Keratinocyte (primary cell): ENCODE data around the gene NTN1. TPM values are rescaled to one million over a fixed set of nuclear protein-coding genes. Genes with fewer than 3 reads are reported as not detected.

Experiments
- DNase-seq: peaks from one replicate; pipeline ENCODE4 v3.0.0-alpha.2; 2011; ENCODE audit warnings: low read depth, missing footprints, low spot score
- FAIRE-seq: peaks from 2 replicates; lab custom pipeline; 2011; peaks lifted over from hg19 to GRCh38; lab: Jason Lieb, UNC
- H2AFZ ChIP-seq: 2 replicates; pipeline ENCODE4 v1.6.0; 2012; ENCODE audit warnings: low read length, control low read depth, inconsistent platforms; ENCODE audit not compliant: control insufficient read depth
- H3K27ac ChIP-seq: 2 replicates; pipeline ENCODE4 v1.5.1; 2011; ENCODE audit warnings: low read length; ENCODE audit not compliant: control insufficient read depth, insufficient read depth
- H3K27me3 ChIP-seq: 3 replicates; pipeline ENCODE4 v1.6.0; 2011; ENCODE audit warnings: low read length; ENCODE audit not compliant: control insufficient read depth, insufficient read depth; ENCODE audit errors: extremely low read depth
- H3K36me3 ChIP-seq, 2 experiments: 2 replicates in 1 of 2; 3 replicates in 1 of 2; pipeline ENCODE4 v1.5.1; 2011; ENCODE audit warnings: low read length in 2 of 2, mild to moderate bottlenecking in 1 of 2; ENCODE audit not compliant: control insufficient read depth in 2 of 2, insufficient read depth in 2 of 2; ENCODE audit errors: extremely low read depth in 1 of 2
- H3K4me1 ChIP-seq: 3 replicates; pipeline ENCODE4 v1.5.1; 2011; ENCODE audit warnings: low read length; ENCODE audit not compliant: control insufficient read depth, insufficient read depth; ENCODE audit errors: extremely low read depth
- H3K4me2 ChIP-seq: 3 replicates; pipeline ENCODE4 v1.6.0; 2011; ENCODE audit warnings: low read depth, low read length; ENCODE audit not compliant: control insufficient read depth, insufficient read depth; ENCODE audit errors: extremely low read depth
- H3K4me3 ChIP-seq, 3 experiments: fragments of 200-600 bp in 1 of 3; sonication (generic) in 1 of 3; 2 replicates in 2 of 3; 3 replicates in 1 of 3; pipeline ENCODE4 v1.5.1; 2011 to 2016; ENCODE audit warnings: low read length in 3 of 3, mild to moderate bottlenecking in 3 of 3, control low read depth in 2 of 3, inconsistent platforms in 1 of 3, low read depth in 1 of 3, mixed read lengths in 1 of 3, mixed run types in 1 of 3, moderate library complexity in 1 of 3; ENCODE audit not compliant: control insufficient read depth in 2 of 3, insufficient read depth in 2 of 3; ENCODE audit errors: extremely low read depth in 1 of 3
- H3K79me2 ChIP-seq: 2 replicates; pipeline ENCODE4 v1.6.0; 2012; ENCODE audit warnings: low read length; ENCODE audit not compliant: control insufficient read depth, insufficient read depth
- H3K9ac ChIP-seq: 3 replicates; pipeline ENCODE4 v1.6.0; 2011; ENCODE audit warnings: low read length; ENCODE audit not compliant: control insufficient read depth, insufficient read depth; ENCODE audit errors: extremely low read depth
- H3K9me1 ChIP-seq: 3 replicates; pipeline ENCODE4 v1.6.0; 2011; ENCODE audit warnings: low read length; ENCODE audit not compliant: control insufficient read depth, insufficient read depth; ENCODE audit errors: extremely low read depth
- H3K9me3 ChIP-seq: 2 replicates; pipeline ENCODE4 v1.5.1; 2012; ENCODE audit warnings: low read depth, low read length; ENCODE audit not compliant: control insufficient read depth
- H4K20me1 ChIP-seq: 3 replicates; pipeline ENCODE4 v1.6.0; 2011; ENCODE audit warnings: low read length; ENCODE audit not compliant: control insufficient read depth, insufficient read depth; ENCODE audit errors: extremely low read depth
- CTCF ChIP-seq, 3 experiments: IDR thresholded peaks in 1 of 3; conservative IDR thresholded peaks in 1 of 3; optimal IDR thresholded peaks in 1 of 3; 2 replicates in 2 of 3; 3 replicates in 1 of 3; pipeline versions ENCODE3 to v1.5.1; 2011; ENCODE audit warnings: low read length in 3 of 3, mild to moderate bottlenecking in 3 of 3, moderate library complexity in 2 of 3, control low read depth in 1 of 3, inconsistent platforms in 1 of 3; ENCODE audit not compliant: insufficient read depth in 2 of 3; ENCODE audit errors: extremely low read depth in 1 of 3
- EZH2 ChIP-seq: IDR thresholded peaks from one replicate; pipeline ENCODE4 v1.6.1; 2012; ENCODE audit warnings: inconsistent platforms, mild to moderate bottlenecking, low read length, moderate library complexity
- dilution Hi-C: fragments of 300-500 bp; cut with MboI; formaldehyde crosslinking; loops from one replicate; pipeline ENCODE4 v1.7.0; 2020; ENCODE audit warnings: low sequenced_read_pairs; ENCODE audit not compliant: extremely low pct_ligation_motif_present
- polyA plus RNA-seq, 5 experiments: library from polyadenylated mRNA; depleted of rRNA in 3 of 5; stranded (reverse) in 3 of 5; stranded (forward) in 1 of 5; unstranded in 1 of 5; fragments of >200 nt; gene quantifications; 1 replicate in 1 of 5; 2 replicates in 3 of 5; 3 replicates in 1 of 5; pipeline versions ENCODE4 v1.2.1 to v1.2.3, GENCODE V29; 2011 to 2012; ENCODE audit warnings: missing spikeins in 2 of 5, low read depth in 1 of 5, low replicate concordance in 1 of 5

Gene NTN1
- polyA plus RNA-seq, 1 donor (not counting 4 experiments of a cell fraction or from before 2014, with no cell fraction given): 0.10 TPM

DNA sequence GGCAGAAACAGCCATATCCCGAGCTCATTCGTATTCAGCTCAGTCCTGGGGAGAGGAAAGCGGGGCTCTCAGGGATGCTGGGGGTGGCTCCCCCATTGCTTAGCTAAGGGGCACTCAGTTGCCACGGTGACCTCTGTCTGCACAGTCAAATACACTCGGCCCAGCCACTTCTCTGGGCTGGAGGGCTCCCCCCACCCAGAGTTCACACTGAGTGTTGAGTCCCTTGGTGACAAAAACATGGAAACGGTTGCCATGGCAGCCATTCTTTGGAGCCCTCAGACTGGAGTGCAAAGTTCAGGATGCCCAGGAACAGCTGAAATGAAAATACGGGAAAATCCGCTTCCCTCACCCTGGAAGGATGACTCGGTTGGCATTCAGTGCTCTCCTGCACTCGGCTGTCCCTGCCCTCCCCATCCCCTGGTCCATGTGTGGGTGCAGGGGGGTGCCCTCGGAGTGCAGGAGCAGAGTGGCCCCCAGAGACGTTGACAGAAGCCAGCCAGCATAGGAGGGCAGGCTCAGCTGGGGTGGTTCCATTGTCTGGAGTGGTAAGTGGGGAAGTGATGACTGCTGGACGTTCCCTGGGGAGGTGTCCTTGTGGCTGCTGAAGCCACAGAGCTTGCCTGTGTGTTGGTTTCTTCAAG is 216.5 kb downstream of the NTN1 start:
- no peak overlapping the region for H3K4me2 ChIP-seq
- peaks cover 5% of the 10 kb centered on the region for H3K4me1 ChIP-seq
- H3K9me1 ChIP-seq: no peaks in the 10 kb centered on the region
- H3K9me3 ChIP-seq: no peaks in the 10 kb centered on the region
- FAIRE-seq: no peak
- no peaks in the 10 kb centered on the region for H3K36me3 ChIP-seq
- H3K27ac ChIP-seq: no peak overlapping the region
- H4K20me1 ChIP-seq: no peaks in the 10 kb centered on the region
- peaks cover 7% of the 10 kb centered on the region for H3K27me3 ChIP-seq
- H3K9ac ChIP-seq: no peak overlapping the region
- no peaks in the 10 kb centered on the region for H3K79me2 ChIP-seq
- dilution Hi-C loops: no loop called here
- no peak overlapping the region for H2AFZ ChIP-seq
- no peak for DNase-seq
- H3K4me3 ChIP-seq: no peak overlapping the region
- no peak for TF ChIP-seq EZH2
- no peak for TF ChIP-seq CTCF (optimal IDR thresholded peaks at IDR 0.05 in 1 of 3, IDR thresholded peaks at IDR 0.05 in 1 of 3, conservative IDR thresholded peaks at IDR 0.05 in 1 of 3; ENCODE audit: extremely low read depth in 1 of 3, insufficient read depth in 2 of 3, low read length in 3 of 3)

DNA sequence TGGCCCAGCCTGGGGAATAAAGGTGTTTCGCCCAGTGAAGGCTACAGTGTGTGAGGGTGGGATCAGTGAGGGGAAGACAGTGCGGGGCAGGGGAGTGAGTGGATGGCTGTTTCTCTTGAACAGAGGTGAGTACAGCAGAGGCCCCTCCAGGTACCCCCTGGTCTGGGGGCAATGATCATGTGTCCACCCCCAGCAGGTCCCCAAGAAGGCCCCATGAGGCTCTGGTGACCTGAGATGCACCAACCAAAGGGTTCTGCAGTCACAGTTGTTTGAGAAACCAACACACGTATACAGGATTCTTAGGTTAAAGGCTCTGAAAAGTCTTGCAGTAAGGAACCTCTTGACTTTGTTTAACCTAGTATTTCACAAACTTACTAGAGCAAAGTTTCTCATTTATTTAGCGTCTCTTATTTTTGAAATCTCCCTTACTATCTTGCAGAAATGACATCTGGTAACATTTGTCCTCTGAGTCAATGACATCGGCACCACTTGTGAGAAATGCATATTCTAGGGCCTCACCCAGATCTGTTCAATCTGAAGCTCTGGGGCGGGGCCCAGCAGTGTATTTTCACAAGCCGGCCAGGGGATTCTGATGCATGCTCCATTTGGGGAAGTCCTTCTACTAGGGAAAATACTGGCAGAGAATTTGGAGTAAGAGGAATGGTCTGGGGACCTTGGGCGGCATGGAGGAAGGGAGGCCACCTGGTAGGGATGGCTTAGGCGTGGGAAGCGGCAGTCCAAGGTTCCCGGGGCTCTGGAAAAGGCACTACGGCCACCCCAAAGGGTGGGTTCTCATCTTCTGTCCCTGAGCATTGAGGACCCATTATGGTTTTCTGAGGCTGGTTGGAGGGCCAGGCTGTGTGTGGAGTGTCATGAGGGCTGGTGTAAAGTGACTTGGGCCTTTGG is 217.3 kb downstream of the NTN1 start:
- no peaks in the 10 kb centered on the region for H3K9me1 ChIP-seq
- no peak overlapping the region for H3K27ac ChIP-seq
- DNase-seq: no peak
- H3K79me2 ChIP-seq: no peaks in the 10 kb centered on the region
- FAIRE-seq: no peak
- no peak overlapping the region for H3K4me3 ChIP-seq
- H2AFZ ChIP-seq: no peak overlapping the region
- H4K20me1 ChIP-seq: no peaks in the 10 kb centered on the region
- peaks cover 5% of the 10 kb centered on the region for H3K4me1 ChIP-seq
- H3K36me3 ChIP-seq: no peaks in the 10 kb centered on the region
- TF ChIP-seq CTCF (optimal IDR thresholded peaks at IDR 0.05 in 1 of 3, IDR thresholded peaks at IDR 0.05 in 1 of 3, conservative IDR thresholded peaks at IDR 0.05 in 1 of 3; ENCODE audit: extremely low read depth in 1 of 3, insufficient read depth in 2 of 3, low read length in 3 of 3): no peak
- no peak for TF ChIP-seq EZH2
- no peak overlapping the region for H3K9ac ChIP-seq
- no peaks in the 10 kb centered on the region for H3K9me3 ChIP-seq
- dilution Hi-C loops: no loop called here
- no peak overlapping the region for H3K4me2 ChIP-seq
- H3K27me3 ChIP-seq: peaks cover 7% of the 10 kb centered on the region
